HCT116 (cell line): ENCODE measurements around the gene MED16. TPM values are rescaled to one million over a fixed set of nuclear protein-coding genes. Genes with fewer than 3 reads are reported as not detected.

Experiments used
- ATAC-seq: fragments of 200-7000 bp; cut with Tn5 transposase; 2 replicates; pipeline ENCODE4 v1.9.1; 2020; ENCODE audit warnings: mild to moderate bottlenecking, moderate library complexity
- BruUV-seq: library from RNA; stranded (reverse); fragments of 400-500 nt; replicated peaks from 2 replicates; lab custom pipeline; 2021; lab: Mats Ljungman, UMichigan
- CTCF ChIA-PET: fragments of 300-600 bp; sonication (Branson Sonifier 250); formaldehyde crosslinking; loops from one replicate; lab custom pipeline; 2021; ENCODE audit warnings: antibody characterized with exemption; lab: Charles Lee
- POLR2A ChIA-PET: fragments of 300-600, 350-600 bp; sonication (Branson Sonifier 250); formaldehyde crosslinking; loops from one replicate; lab custom pipeline; 2021; ENCODE audit warnings: antibody characterized with exemption; lab: Charles Lee
- RAD21 ChIA-PET, 2 experiments: fragments of 300-600 bp; sonication (Branson Sonifier 250); formaldehyde crosslinking; loops; one replicate each; lab custom pipeline; 2023; ENCODE audit warnings: low total read pairs in 2 of 2; ENCODE audit not compliant: uncharacterized antibody in 2 of 2, unreplicated experiment in 2 of 2, low non-redundant PET in 1 of 2; lab: Charles Lee
- DNase-seq: peaks from one replicate; pipeline ENCODE4 v3.0.0-alpha.2; 2010; ENCODE audit warnings: low read depth, low spot score
- H2AFZ ChIP-seq: fragments of 200-600 bp; shearing (Covaris generic), sonication (generic); 2 replicates; pipeline ENCODE4 v1.6.1; 2017; ENCODE audit warnings: low read depth, mixed run types, mixed read lengths, antibody characterized with exemption, low read length; ENCODE audit not compliant: poor library complexity, severe bottlenecking
- H3K27ac ChIP-seq: 2 replicates; pipeline ENCODE4 v1.5.1; 2012; ENCODE audit warnings: low read depth, low read length
- H3K27me3 ChIP-seq: fragments of 200-600 bp; sonication (generic); 2 replicates; pipeline ENCODE4 v1.6.1; 2016; ENCODE audit warnings: mixed run types, low read length, mixed read lengths; ENCODE audit not compliant: insufficient read depth
- H3K36me3 ChIP-seq, 2 experiments: fragments of 200-500 bp in 1 of 2; fragments of 200-600 bp in 1 of 2; sonication (Bioruptor generic) in 1 of 2; sonication (generic) in 1 of 2; 2 replicates each; pipeline versions ENCODE4 v1.5.1 to v1.6.1; 2014 to 2016; ENCODE audit warnings: low read length in 2 of 2, inconsistent platforms in 1 of 2, mixed read lengths in 1 of 2, mixed run types in 1 of 2; ENCODE audit not compliant: insufficient read depth in 2 of 2, control insufficient read depth in 1 of 2
- H3K4me1 ChIP-seq, 2 experiments: fragments of 200-600 bp in 1 of 2; sonication (generic) in 1 of 2; 2 replicates each; pipeline versions ENCODE4 v1.5.1 to v1.6.1; 2012 to 2017; ENCODE audit warnings: low read length in 2 of 2, inconsistent platforms in 1 of 2, mild to moderate bottlenecking in 1 of 2, mixed read lengths in 1 of 2, mixed run types in 1 of 2, moderate library complexity in 1 of 2; ENCODE audit not compliant: insufficient read depth in 2 of 2, control insufficient read depth in 1 of 2
- H3K4me2 ChIP-seq: fragments of 200-600 bp; sonication (generic); 2 replicates; pipeline ENCODE4 v1.6.1; 2017; ENCODE audit warnings: mixed run types, low read length, mixed read lengths
- H3K4me3 ChIP-seq, 2 experiments: fragments of 200-600 bp in 1 of 2; sonication (generic) in 1 of 2; replicated peaks in 1 of 2; 2 replicates each; pipeline ENCODE4 v1.5.1; 2011 to 2016; ENCODE audit warnings: low read length in 2 of 2, control low read depth in 1 of 2, low read depth in 1 of 2, mild to moderate bottlenecking in 1 of 2, mixed read lengths in 1 of 2, mixed run types in 1 of 2
- H3K79me2 ChIP-seq: fragments of 200-600 bp; sonication (generic); 2 replicates; pipeline ENCODE4 v1.6.1; 2017; ENCODE audit warnings: mild to moderate bottlenecking, mixed run types, low read length, moderate library complexity, mixed read lengths; ENCODE audit not compliant: insufficient read depth
- H3K9ac ChIP-seq: fragments of 200-600 bp; sonication (generic); 2 replicates; pipeline ENCODE4 v1.6.1; 2016; ENCODE audit warnings: low read length, mixed read lengths
- H3K9me2 ChIP-seq: fragments of 200-600 bp; sonication (generic), shearing (Covaris generic); 2 replicates; pipeline ENCODE4 v1.6.1; 2017; ENCODE audit warnings: mixed run types, mild to moderate bottlenecking, moderate library complexity; ENCODE audit not compliant: insufficient read depth
- H3K9me3 ChIP-seq, 2 experiments: fragments of 200-500 bp in 1 of 2; fragments of 200-600 bp in 1 of 2; sonication (Bioruptor generic) in 1 of 2; sonication (generic) in 1 of 2; 2 replicates each; pipeline ENCODE4 v1.6.1; 2014 to 2017; ENCODE audit warnings: low read length in 2 of 2, mixed read lengths in 2 of 2, inconsistent platforms in 1 of 2, low read depth in 1 of 2, mild to moderate bottlenecking in 1 of 2, mixed run types in 1 of 2, moderate library complexity in 1 of 2; ENCODE audit not compliant: control insufficient read depth in 1 of 2, insufficient read depth in 1 of 2
- H4K20me1 ChIP-seq: fragments of 200-600 bp; sonication (generic), shearing (Covaris generic); 2 replicates; pipeline ENCODE4 v1.6.1; 2017; ENCODE audit warnings: mixed run types, mild to moderate bottlenecking, moderate library complexity; ENCODE audit not compliant: insufficient read depth
- CBX3 ChIP-seq: IDR thresholded peaks from 2 replicates; pipeline ENCODE4 v1.6.1; 2012; ENCODE audit warnings: low read depth
- CEBPB ChIP-seq: IDR thresholded peaks from 2 replicates; pipeline ENCODE4 v1.6.1; 2012; ENCODE audit warnings: low read depth
- CTCF ChIP-seq, 3 experiments: fragments of 200-600 bp in 1 of 3; sonication (generic) in 1 of 3; IDR thresholded peaks in 2 of 3; conservative IDR thresholded peaks in 1 of 3; 2 replicates each; pipeline ENCODE4 v1.5.1; 2012 to 2017; ENCODE audit warnings: low read depth in 2 of 3, low read length in 2 of 3, antibody characterized with exemption in 1 of 3, borderline replicate concordance in 1 of 3, control low read depth in 1 of 3, mild to moderate bottlenecking in 1 of 3, mixed read lengths in 1 of 3, mixed run types in 1 of 3, moderate library complexity in 1 of 3; ENCODE audit not compliant: insufficient read depth in 1 of 3
- EGR1 ChIP-seq: IDR thresholded peaks from 2 replicates; pipeline ENCODE4 v1.6.1; 2012; ENCODE audit warnings: low read depth
- EZH2 ChIP-seq: fragments of 200-600 bp; sonication (generic); IDR thresholded peaks from 2 replicates; pipeline ENCODE4 v1.6.1; 2017; ENCODE audit warnings: antibody characterized with exemption, mixed run types
- MAX ChIP-seq: IDR thresholded peaks from 2 replicates; pipeline ENCODE4 v1.6.1; 2012
- POLR2AphosphoS5 ChIP-seq: IDR thresholded peaks from 2 replicates; pipeline ENCODE4 v1.6.1; 2011; ENCODE audit warnings: mild to moderate bottlenecking, low read depth, low read length, moderate library complexity
- REST ChIP-seq: IDR thresholded peaks from 2 replicates; pipeline ENCODE4 v1.6.1; 2012; ENCODE audit warnings: low read depth
- SP1 ChIP-seq: IDR thresholded peaks from 2 replicates; pipeline ENCODE4 v1.6.1; 2012; ENCODE audit warnings: low read depth
- SRF ChIP-seq: IDR thresholded peaks from 2 replicates; pipeline ENCODE4 v1.6.1; 2012; ENCODE audit warnings: low read depth
- TCF7L2 ChIP-seq: IDR thresholded peaks from 2 replicates; pipeline ENCODE4 v1.7.0; 2011; ENCODE audit warnings: borderline replicate concordance, inconsistent platforms; ENCODE audit not compliant: insufficient read depth, insufficient read length; ENCODE audit errors: extremely low read depth
- ZNF274 ChIP-seq: fragments of 200-500 bp; sonication (Bioruptor generic); IDR thresholded peaks from 2 replicates; pipeline ENCODE4 v1.6.1; 2014; ENCODE audit warnings: mild to moderate bottlenecking, low read depth, low read length, inconsistent platforms
- intact Hi-C: fragments of 100-400 bp; cut with micrococcal nuclease; formaldehyde crosslinking; loops from 2 replicates; pipeline ENCODE4 v1.10.0; 2022
- total RNA-seq: library from RNA; stranded (reverse); gene quantifications from one replicate; pipeline ENCODE4 v1.2.1, GENCODE V29; 2021; ENCODE audit not compliant: unreplicated experiment

Gene MED16
- total RNA-seq, 1 experiment from 2014 or later, result 73.6 TPM

- H3K4me1 ChIP-seq, result peaks cover 5 to 10% of the 10 kb centered on the region in 2 experiments; a peak in 3 of 4 replicates
Observed at GRCh38 chr19:853014-853585, 39.9 kb downstream of the MED16 start.

More at GRCh38 chr19:853014-853585, 39.9 kb downstream of the MED16 start:
- CTCF ChIA-PET, result no interaction called here
- Histone ChIP-seq H3K4me3 (no peak overlapping the region), H4K20me1 (no peaks in the 10 kb centered on the region), H2AFZ (no peak overlapping the region), H3K79me2 (no peaks in the 10 kb centered on the region), H3K27me3 (no peaks in the 10 kb centered on the region), H3K9me3 (no peaks in the 10 kb centered on the region), H3K36me3 (no peaks in the 10 kb centered on the region), H3K4me2 (no peak overlapping the region), H3K27ac (no peak overlapping the region), H3K9ac (no peak overlapping the region), H3K9me2 (no peaks in the 10 kb centered on the region)
- RAD21 ChIA-PET, result no interaction called here
- TF ChIP-seq CTCF (IDR thresholded peaks at IDR 0.05 in 2 of 3, conservative IDR thresholded peaks at IDR 0.05 in 1 of 3; ENCODE audit: borderline replicate concordance in 1 of 3, insufficient read depth in 1 of 3, low read depth in 2 of 3, low read length in 2 of 3) (no peak), SP1 (no peak), REST (no peak), EGR1 (no peak), TCF7L2 (no peak), POLR2AphosphoS5 (no peak), CEBPB (no peak), MAX (no peak), SRF (no peak), ZNF274 (no peak), EZH2 (no peak), CBX3 (no peak)
- no TSS peak for BruUV-seq
- POLR2A ChIA-PET, result no interaction called here
- no peak for ATAC-seq
- intact Hi-C loops, result no loop called here
- no peak for DNase-seq
